NT2/D1 (cell line): Measurements from ENCODE around the gene CRX.

ENCODE experiments used
- SUZ12 ChIP-seq: IDR thresholded peaks from 2 replicates; pipeline ENCODE4 v1.6.1; 2011; ENCODE audit not compliant: insufficient read length, insufficient read depth; ENCODE audit errors: extremely low read depth
- YY1 ChIP-seq: IDR thresholded peaks from 2 replicates; pipeline ENCODE4 v1.6.1; 2011; ENCODE audit not compliant: insufficient read length, insufficient read depth
- ZNF274 ChIP-seq: IDR thresholded peaks from 2 replicates; pipeline ENCODE4 v1.6.1; 2011; ENCODE audit warnings: mild to moderate bottlenecking, low read depth, low read length

DNA sequence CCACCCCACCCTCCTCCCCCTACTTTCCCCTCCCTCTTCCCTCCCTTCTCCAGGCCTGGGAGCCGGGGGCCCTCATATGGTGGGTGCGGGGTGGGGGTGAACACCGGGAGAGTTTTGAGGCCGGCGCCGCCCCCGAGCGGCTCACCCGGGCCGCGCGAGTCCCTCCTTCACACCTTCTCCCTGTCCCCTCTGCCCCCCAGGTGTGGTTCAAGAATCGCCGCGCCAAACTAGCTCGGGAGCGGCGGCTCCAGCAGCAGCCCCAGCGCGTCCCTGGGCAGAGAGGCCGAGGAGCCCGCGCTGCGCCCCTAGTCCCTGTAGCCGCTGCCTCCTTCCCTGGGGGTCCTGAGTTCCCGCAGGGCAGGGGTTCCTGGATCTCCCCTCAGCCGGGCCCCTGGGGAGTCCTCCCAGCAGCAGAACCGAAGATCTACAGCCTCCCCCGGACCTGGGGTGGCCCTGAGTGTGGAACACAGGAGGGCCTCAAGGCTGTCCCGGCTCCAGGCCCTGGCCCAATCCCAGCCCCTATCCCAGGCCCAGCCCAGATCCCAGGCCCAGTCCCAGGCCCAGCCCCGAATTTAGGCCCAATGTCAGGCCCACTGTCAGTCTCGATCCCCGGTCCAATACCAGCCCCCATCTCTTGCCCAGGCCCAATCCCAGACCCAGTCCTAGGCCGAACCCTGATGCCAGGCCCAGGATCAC, 39.0 kb downstream of the CRX start:
- TF ChIP-seq YY1 (no peak), ZNF274 (no peak), SUZ12 (no peak)
